WTC11 (cell line): Measurements from ENCODE around the gene FFAR1.

ENCODE experiments used
- CTCF ChIP-seq: fragments of 200-600 bp; IDR thresholded peaks from 2 replicates; pipeline ENCODE4 v1.8.0; 2022; ENCODE audit warnings: antibody characterized with exemption
- NR1H2 ChIP-seq: sonication (generic); formaldehyde crosslinking; IDR thresholded peaks from 2 replicates; pipeline ENCODE4 v1.9.0; 2021; ENCODE audit warnings: mild to moderate bottlenecking, moderate library complexity, missing genetic modification reagents
- SP1 ChIP-seq: sonication (generic); formaldehyde crosslinking; conservative IDR thresholded peaks from 2 replicates; pipeline ENCODE4 v1.8.1; 2022; ENCODE audit warnings: missing genetic modification reagents
- ZNF138 ChIP-seq: sonication (generic); formaldehyde crosslinking; conservative IDR thresholded peaks from 2 replicates; pipeline ENCODE4 v1.8.1; 2022; ENCODE audit warnings: mild to moderate bottlenecking, moderate library complexity, missing genetic modification reagents
- TF ChIP-seq, protein P1 (sequence below): sonication (generic); formaldehyde crosslinking; IDR thresholded peaks from 2 replicates; pipeline ENCODE4 v1.8.1; 2022; ENCODE audit warnings: missing genetic modification reagents, borderline replicate concordance
- TF ChIP-seq, protein P2 (sequence below): sonication (generic); formaldehyde crosslinking; IDR thresholded peaks from 2 replicates; pipeline ENCODE4 v1.8.0; 2022; ENCODE audit warnings: mild to moderate bottlenecking, missing genetic modification reagents

DNA sequence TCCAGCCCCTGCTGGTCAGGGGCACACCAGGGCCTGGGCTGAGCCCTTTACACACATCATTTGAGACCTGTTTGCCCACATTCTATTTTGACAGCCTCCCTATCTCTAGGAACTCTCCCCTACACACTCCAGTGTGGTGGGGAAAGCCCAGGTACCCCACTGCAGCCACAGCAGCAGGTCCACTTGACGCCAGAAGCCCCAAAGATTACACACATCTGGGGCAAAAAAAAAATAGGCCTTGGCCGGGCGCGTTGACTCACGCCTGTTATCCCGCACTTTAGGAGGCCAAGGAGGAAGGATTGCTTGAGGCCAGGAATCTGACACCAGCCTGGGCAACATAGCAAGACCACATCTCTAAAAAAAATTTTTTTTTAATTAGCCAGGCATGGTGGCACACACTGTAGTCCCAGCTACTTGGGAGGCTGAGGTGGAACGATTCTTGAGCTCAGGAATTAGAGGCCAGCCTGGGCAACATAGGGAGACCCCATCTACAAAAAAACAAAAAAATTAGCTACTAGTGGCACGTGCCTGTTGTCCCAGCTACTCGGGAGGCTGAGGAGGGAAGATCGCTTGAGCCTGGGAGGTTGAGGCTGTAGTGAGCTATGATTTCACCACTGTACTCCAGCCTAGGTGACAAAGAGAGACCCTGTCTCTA lies 36.8 kb upstream of the FFAR1 start:
- TF ChIP-seq, protein P1, sequence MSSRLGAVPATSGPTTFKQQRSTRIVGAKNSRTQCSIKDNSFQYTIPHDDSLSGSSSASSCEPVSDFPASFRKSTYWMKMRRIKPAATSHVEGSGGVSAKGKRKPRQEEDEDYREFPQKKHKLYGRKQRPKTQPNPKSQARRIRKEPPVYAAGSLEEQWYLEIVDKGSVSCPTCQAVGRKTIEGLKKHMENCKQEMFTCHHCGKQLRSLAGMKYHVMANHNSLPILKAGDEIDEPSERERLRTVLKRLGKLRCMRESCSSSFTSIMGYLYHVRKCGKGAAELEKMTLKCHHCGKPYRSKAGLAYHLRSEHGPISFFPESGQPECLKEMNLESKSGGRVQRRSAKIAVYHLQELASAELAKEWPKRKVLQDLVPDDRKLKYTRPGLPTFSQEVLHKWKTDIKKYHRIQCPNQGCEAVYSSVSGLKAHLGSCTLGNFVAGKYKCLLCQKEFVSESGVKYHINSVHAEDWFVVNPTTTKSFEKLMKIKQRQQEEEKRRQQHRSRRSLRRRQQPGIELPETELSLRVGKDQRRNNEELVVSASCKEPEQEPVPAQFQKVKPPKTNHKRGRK (CRISPR knock-in tag), result no peak
- TF ChIP-seq NR1H2, result no peak
- TF ChIP-seq CTCF, result no peak
- TF ChIP-seq ZNF138, result no peak
- no peak for TF ChIP-seq SP1 (CRISPR knock-in tag)
- TF ChIP-seq, protein P2, sequence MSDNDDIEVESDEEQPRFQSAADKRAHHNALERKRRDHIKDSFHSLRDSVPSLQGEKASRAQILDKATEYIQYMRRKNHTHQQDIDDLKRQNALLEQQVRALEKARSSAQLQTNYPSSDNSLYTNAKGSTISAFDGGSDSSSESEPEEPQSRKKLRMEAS (CRISPR knock-in tag), result no peak
